NCI-H2227 (cell line): ENCODE data around the gene BTAF1.
"Not testable (repeated sequence)": the region's sequence is repeated elsewhere in the genome, so short reads cannot be mapped to it uniquely, and the experiment has no call there.

Source experiments
- DNase-seq: peaks from one replicate; lab custom pipeline; 2025; ENCODE audit not compliant: unreplicated experiment; lab: John Stamatoyannopoulos, UW

Gene BTAF1

DNA sequence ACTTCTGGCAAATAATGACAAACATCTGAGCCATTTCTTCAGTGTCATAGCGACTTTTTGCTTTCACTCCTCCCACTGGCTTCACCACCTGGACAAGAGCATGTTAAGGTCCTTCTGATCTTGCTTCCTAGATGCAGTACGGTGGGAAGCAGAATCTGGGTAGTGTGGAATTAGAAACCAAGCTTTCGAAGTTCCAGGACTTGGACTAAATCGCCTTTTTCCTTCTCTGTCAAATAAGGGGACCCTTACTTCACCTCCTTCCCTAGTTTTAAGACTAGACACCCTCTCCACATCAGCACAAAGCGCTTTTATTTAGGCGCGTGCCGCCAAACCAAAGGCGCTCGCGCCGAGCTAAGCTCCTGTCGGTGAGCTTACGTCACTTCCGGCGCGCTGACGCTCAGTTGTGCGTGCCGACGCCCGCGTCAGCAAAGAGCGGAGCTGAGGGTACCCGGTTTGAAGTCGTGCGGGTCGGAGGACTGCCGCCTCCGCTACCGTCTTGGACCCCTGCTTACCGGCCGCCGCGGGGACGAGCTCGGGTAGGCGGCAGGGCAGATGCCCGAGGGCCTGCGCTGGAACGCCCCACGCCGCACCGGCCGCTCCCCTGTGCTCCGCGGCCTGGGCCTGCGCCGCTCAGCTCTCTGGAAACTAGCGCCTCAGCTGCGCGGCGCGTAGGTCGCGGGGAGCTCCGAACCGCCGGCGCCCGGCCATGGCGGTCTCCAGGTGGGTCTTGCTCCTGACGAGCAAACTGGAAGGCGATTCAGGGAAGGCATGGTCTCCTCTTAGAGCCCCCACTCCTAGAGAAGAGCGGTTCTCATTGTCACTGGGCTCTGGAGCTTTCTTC is at the start of gene BTAF1:
BTAF1 (plus strand) TSS at position 400 of the 841 bp plus-strand sequence; CDS start at position 707, 307 bp downstream.
- peak; percentile 94 for DNase-seq

DNA sequence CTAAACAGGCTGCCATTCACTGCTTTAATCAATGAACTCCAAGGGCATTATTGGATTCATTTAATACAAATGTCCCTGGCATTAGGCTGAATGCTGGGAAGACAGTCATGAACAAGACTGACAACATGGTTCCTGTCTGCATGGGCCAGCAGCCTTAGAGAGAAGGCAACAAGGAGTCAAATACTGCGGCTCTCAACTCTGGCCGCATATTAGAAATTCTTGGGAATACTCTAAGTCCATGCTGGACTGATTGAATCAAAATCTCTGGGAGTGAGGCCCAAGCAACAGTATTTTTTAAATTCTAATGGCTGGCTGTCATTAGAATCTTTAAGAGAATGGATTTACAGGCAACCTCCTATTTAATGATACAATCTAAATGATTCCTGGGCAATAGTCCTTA is 48.4 kb upstream of the BTAF1 start:
- no peak for DNase-seq

DNA sequence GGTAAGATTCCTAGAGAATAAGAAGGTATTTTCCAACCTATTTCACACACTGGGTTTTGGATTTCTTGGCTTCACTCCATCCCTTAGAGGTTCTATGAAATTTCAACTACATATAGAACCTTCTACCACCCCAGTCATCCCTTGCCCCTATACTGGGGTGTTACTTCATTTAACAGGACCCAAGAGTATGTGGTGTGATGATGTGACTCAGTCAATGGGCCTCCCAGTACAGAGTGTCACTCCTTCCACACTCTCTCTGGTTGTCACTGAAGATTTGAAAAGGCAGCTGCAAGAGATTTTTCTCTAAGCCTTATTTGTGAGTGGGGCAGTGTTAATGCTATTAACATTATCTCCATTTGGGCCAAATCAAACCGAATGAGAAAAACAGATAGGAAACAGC is 47.8 kb upstream of the BTAF1 start:
- no peak for DNase-seq

DNA sequence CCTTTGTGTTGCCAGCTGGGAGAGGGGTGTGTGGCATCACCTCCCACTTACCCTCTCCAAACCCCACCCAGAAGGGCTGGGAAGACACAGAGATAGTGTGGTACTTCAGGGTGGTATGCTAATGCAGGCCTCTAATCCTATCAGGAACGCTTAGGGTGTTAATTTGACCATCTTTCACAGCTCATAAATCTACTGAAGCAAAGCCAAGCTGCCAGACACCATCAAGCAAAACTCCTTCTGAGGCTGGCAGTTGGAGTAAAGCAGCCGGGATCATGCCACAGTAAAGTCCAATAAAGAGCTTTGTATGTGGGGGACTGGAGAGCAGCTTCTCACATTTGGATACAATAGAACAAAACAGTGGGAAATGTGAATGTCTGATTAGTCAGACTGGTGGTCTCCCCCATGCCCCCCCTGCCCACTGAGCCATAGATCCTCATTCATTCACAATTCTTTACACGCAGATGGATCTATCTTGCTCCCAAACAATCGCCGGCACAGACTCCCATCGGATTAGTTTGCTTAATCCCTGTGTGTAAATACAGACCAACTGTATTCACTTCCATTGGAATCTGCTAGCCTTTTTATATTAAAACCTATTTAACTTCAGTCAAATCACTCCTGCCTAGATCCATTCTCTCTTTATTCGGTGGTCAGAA is 43.9 kb upstream of the BTAF1 start:
- no peak for DNase-seq

DNA sequence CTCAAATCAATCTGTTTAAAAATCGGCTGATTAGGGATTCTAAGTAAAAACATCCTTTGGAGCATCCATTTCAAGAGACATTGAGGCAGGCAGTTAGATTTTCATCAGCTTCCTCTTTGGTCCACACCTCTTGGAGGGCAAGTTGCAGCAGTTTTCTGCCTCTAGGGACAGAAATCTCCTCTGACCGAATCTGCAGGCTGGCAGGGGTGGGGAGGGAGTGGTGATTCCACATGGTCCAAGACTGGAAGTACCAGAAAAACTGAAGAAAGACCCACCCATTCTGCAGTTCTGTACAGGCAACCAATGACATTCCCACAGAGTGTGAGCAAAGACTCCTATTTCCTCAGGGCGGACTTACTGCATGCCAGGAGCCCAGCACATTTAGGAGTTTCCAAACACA is 43.3 kb upstream of the BTAF1 start:
- no peak for DNase-seq

GRCh38 chr10:91883549-91884444 is 39.8 kb upstream of the BTAF1 start:
- peak; percentile 60 for DNase-seq

GRCh38 chr10:91884536-91884935 is 39.0 kb upstream of the BTAF1 start:
- no peak for DNase-seq

DNA sequence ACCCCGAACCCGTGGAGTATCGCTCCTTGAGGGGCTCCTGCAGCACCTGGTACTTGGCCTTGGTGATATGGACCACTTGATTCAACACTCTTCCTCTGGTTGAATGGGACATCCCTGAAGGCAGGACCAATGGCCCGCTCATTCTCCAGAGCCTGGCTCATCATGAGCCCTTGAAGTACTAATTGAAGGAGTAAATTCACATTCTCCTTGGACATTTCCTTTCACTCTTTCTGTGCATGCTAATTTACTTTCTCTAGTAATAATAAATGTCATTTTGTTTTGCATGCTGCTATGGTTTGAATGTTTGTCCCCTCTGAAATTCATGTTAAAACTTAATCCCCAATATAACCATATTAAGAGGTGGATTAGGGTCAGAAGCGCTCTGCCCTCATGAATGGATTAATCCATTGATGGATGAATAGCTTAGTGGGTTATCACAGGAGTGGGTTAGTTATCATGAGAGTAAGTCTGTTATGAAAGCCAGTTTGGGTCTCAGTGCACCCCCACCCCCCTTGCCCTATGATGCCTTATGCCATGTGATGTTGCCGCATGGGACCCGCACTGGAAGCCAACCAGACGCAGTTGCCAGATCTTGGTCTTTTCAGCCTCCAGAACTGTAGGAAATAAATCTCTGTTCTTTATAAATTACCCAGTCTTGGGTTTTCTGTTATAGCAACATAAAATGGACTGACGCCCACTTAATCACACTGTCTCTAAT is 38.0 kb upstream of the BTAF1 start:
- no peak for DNase-seq

DNA sequence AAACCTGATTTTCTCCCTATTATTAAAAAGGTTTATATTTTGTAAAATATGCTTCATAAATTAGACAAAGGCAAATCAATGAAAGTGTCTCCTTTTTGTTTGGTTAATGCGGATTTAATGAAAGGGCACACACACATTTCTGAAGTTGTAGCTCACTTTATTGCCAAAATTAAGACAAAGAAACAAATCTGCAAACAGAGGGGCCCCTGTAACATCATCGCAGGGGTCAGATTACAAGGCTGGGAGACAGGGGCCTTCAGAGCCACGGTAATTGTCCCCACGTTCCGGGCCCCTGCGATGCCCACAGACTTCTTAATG is 36.7 kb upstream of the BTAF1 start:
- DNase-seq, result no peak

- peak; percentile 86 for DNase-seq
Observed at GRCh38 chr10:91887272-91888076, 36.1 kb upstream of the BTAF1 start.

- no peak for DNase-seq
Observed at GRCh38 chr10:91891125-91892001, 32.2 kb upstream of the BTAF1 start.

- no peak for DNase-seq
Observed at GRCh38 chr10:91893051-91893450, 30.5 kb upstream of the BTAF1 start.

DNA sequence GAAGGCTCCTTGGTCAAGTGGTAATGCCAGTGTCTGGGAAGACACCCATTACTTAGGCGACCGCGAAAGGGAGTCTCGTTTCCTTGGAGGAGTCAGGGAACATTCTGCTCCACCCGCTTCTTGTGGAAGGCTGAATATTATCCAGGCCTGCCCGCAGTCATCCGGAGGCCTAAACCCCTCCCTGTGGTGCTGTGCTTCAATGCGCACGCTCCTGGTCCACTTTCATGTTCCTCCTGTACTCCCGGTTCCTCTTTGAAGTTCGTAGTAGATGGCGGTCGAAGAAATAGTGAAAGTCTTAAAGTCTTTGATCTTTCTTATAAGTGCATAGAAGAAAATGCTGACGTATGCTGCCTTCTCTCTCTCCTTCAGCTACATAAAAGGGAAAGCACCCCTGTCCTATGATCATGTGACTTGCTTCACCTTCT is 29.3 kb upstream of the BTAF1 start:
- not testable (repeated sequence) for DNase-seq

DNA sequence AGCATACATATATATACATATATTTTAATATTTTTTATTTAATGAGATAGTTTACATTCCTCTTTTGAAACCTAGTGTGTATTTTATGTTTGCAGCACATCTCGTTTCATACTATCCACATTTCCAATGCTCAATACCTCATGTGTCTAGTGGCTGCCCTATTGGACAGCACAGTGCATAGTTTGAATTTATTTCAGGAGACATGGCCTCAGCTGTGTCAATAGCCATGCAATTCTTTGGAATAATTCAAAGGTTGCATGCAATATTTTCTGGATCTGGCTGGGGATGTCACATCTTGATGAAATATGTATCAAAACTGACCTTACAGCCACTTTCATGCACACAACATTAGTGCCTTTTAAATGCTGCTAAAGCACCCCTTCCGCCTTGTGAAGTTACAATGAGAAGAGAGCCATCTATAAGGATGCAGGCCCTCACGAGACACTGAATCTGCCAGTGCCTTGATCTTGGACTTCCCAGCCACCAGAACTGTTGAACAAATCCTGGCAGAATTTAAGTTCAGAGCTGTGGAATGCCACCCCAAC is 27.3 kb upstream of the BTAF1 start:
- no peak for DNase-seq

- no peak for DNase-seq
Observed at GRCh38 chr10:91897421-91897820, 26.1 kb upstream of the BTAF1 start.

- DNase-seq, result no peak
Observed at GRCh38 chr10:91901784-91902677, 21.5 kb upstream of the BTAF1 start.

DNA sequence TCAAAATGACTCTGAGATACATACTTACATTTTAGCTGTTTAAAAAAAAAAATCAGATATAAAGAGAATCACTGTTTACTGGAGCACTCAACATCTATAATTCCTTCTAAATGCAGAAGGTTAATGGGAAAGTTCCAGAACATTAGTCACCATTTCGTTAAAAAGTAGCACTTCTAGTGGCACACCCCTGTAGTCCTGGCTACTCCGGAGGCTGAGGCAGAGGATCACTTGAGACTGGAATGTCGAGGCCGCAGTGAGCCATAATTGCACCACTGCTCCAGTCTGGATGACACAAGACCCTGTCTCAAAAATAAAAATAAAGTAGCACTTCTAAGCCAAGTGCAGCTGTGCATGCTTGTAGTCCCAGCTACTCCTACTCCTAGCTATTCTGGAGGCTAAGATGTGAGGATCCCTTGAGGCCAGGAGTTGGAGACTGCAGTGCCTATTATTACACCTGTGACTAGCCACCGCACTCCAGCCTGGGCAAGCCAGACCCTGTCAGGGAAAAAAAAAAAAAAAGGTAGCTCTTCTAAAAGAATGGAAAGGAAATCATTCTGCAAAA is 16.5 kb upstream of the BTAF1 start:
- DNase-seq, result no peak
